GM18861 (cell line): ENCODE measurements around the gene LRFN4.

Source experiments
- ATAC-seq: cut with Tn5 transposase; IDR thresholded peaks from one replicate; pipeline ENCODE4 v1.9.1; 2021; ENCODE audit not compliant: unreplicated experiment

LRFN4 gene

GRCh38 chr11:66845143-66845875 lies 11.6 kb upstream of the LRFN4 start:
- ATAC-seq, result no peak

DNA sequence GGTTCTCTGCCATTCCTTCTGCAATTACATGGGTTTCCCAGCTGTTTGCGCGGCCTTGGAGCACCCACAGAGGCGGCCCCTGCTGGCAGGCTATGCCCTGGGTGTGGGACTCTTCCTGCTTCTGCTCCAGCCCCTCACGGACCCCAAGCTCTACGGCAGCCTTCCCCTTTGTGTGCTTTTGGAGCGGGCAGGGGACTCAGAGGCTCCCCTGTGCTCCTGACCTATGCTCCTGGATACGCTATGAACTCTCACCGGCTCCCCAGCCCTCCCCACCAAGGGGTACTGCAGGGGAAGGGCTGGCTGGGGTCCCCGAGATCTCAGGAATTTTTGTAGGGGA lies 11.0 kb upstream of the LRFN4 start:
- no peak for ATAC-seq

GRCh38 chr11:66846671-66847091 lies 10.2 kb upstream of the LRFN4 start:
- no peak for ATAC-seq

- ATAC-seq, result no peak
These were observed 9.2 kb upstream of the LRFN4 start for GRCh38 chr11:66847461-66848232.

DNA sequence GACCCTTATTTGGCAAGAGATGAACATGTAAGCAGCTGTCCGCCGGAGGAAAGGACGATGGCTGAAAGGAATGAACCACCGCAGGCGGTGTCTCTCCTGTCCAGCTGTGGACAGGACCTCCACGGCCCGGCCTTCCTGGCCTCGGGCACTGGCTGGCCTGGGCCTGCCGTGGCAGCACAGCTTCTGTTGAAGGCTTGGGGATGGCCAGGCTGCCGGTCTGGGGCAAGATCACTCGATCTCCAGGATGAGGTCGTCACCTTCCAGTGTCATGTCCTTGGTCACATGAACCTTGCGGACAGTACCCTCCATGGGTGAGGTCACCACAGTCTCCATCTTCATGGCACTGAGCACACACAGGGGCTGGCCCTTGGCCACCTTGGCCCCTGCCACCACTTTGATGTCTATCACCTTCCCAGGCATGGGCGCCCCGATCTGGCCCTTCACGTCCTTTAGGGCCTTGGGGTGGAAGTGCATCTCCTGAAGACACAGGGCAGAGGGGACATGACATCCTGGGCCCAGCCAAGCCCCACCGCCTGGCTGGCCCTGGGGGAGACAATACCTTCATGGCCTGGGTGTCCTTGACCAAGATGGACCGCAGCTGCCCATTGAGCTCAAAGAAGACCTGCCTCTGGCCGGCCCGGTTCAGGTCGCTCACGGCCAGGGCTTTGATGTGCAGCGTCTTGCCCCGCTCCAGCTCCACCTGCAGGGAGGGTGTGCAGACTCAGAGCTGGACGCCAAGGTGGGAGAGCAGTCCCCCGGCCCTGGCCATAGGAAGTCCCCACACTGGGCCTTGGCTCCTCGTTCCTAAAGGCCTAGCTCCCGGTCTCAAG lies 8.0 kb upstream of the LRFN4 start:
- no peak for ATAC-seq

- ATAC-seq, result no peak
These were observed 7.2 kb upstream of the LRFN4 start for GRCh38 chr11:66849501-66850234.

DNA sequence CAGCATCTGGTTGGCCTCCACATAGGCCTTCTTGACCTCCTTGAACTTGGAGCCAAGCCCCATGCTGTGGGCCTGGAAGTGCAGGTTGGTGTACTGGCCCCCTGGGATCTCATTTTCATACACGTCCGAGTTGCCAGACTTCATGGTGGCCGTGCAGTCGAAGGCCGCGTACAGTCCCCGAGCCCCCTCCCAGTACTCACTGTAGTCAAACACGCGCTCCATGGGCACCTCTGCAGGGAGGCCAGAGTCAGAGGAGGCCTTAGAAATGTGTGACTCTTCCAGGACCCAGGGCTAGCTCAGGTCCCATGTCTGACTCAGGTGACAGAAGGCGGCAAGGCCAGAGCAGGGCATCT lies 6.7 kb upstream of the LRFN4 start:
- no peak for ATAC-seq

DNA sequence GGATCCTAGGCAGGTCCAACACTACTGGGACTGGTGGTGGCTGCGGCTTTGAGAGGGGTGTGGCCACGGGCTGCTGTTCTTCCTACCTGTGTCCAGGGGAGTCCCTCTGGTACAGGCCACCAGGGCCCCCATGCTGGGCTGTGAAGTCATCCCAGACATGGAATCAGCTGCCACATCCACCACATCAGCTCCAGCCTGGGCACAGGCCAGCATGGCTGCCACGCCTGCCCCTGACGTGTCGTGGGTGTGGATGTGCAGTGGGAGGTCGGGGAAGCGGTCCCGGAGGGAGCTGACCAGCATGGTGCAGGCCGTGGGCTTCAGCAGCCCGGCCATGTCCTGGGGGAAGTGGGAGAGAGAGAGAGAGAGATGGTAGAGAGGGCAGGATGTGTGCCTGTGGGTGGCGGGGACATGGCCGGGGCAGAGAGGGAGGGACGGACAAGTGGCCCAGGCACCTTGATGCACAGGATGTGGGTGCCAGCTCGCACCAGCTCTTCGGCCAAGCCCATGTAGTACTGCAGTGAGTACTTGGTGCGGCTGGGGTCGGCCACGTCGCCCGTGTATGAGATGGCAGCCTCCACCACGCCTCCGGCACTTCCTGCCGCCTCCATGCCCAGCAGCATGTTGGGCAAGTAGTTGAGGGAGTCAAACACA lies 6.2 kb upstream of the LRFN4 start:
- ATAC-seq, result no peak

- no peak for ATAC-seq
These were observed 5.6 kb upstream of the LRFN4 start for GRCh38 chr11:66851239-66851596.

DNA sequence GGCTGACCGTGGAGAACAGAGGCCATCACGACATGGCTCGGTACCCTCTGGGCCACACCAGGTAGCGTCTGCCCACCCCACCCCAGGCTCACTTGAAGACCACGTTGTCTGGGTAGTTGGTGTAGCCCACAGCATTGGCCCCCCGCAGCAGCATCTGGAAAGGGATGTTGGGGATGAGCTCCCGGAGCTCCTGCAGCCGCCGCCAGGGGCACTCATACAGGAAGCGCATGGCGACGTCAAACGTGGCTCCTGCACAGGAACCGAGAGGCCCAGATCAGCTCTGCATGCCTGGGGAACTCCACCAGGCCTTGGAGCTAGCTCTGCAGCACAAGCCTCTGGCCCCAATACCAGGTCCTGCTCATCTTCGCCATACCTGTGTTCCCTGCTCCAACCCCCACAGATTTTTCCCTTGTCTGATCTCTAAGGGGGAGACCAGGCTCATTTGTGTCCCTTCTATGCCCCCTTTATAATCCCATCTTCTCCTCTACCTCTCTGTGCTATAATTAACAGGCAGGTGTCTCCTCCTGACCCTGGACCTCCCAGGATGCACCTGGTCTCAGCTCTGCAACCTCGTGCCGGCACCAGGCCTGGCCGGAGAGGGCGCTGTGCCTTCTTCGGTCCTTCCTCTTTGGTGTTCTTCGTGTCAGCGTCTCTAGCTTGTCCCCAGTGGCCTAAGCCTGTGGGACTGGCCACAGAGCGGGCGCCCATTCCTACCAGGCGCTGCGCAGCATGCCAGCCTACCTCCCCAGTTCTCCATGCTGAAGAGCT lies 5.0 kb upstream of the LRFN4 start:
- no peak for ATAC-seq

GRCh38 chr11:66852466-66853241 lies 4.2 kb upstream of the LRFN4 start:
- no peak for ATAC-seq

DNA sequence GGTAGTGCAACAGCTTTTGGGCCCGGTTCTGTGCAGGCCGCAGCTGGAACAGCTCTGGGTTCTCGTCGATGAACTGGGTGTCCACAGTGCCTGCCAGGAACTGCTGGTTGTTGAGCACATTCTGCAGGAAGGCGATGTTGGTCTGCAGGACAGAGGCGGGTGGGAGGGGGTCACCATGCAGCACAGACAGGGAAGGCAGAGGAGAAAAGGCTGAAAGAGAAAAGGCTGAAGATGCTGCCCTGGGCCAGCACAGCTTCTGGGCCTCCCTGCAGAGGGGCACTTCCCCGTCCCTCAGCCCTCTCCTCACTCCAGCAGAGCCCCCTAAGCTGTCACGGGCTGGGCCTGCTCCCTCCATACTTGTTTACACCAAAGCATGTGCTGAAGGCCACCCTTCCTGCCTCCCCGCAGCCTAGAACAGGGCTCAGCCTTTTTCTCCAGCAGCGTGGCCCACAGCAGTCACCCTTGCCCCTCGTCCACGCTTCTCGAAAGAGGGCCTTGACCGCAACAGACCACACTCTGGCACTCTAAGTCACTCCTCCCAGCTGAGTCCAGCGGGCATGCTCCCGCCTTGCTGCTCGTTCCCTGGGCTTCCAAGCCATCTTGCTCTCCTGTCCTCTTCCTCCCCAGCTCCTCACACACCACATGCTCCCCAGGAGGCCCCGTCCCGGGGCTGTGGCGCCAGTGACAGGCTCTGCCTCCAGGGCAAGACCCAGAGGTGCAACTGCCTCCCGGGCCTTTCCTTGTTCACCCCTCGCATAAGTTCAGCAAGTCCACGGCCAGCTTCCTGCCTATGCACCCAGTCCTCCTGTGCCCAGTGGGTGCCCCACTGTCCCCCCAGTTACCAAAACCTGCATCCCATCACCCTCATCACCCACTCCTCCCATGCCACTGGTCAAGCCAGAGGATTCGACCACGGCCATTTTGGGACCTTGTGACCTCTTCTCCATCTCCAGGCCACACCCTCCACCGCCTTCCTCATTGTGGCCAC lies 3.3 kb upstream of the LRFN4 start:
- ATAC-seq, result no peak

- no peak for ATAC-seq
These were observed 2.6 kb upstream of the LRFN4 start for GRCh38 chr11:66854231-66854661.

DNA sequence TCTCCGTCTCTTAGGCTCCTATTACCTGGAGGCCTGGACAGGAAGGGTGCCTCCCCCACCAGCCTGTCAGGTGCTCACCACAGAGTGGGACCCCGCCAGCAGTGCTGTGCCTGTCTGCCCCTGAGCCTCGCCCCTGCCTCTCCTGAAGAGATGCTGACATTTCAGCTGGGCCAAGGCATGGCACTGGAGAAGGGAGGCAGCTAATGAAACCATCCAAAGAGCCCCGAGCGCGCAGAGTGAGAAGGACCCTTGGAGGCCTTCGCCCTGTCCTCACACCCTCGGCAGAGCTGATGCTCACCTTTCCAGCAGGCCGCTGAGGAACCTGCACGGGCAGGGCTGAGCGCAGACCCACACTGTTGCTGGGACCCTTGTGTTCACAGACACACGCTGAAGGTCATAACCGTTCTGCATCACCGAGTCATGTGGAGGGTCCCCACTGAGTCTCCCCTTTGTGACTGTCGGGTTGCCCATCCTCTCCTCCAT lies 2.1 kb upstream of the LRFN4 start:
- ATAC-seq, result no peak

DNA sequence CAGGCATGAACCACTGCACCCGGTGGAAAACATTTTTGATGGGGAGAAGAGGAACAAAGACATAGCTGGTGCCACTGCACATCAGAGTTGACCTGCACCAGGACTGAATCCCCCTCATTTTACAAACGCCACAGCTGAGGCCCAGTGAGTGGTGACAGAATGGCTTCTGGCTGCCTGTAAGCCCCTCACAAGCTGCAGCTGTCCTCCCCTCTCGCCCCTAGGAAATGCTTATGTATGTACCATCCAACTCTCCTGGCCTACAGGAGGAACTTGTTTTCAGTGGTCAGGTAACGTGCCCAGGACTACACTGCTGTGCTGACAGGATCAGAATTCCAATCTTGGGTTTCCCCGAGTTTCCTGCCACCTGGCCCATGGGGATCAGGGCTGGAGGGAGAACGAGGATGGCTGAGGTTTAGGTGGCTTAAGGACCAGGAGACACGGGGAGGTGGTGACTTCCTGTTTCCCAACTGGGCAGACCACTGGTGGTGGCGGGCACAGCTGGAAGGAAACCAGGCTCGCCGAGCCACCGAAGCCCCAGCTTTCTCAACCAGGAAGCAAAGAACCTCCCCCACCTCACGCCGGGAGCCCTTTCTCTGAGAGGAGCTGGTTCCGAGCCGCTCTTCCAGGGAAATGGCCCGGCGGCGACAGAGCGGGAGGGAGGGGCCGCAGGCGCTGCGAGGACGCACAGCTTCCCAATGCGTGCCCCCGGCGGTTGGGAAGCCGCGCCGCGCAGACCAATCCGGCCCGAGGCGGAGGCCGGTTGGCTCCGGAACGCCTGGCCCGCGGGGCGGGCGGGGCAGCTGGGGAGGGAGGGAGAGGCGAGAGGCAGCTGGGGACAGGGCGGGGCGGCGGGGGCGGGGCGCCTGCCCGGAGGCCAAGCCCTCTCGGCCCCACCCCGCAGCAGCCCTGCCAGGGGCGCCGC lies 1.0 kb upstream of the LRFN4 start:
- ATAC-seq, result no peak

- no peak for ATAC-seq
These were observed 516 bp downstream of the LRFN4 start for GRCh38 chr11:66857234-66857926.

DNA sequence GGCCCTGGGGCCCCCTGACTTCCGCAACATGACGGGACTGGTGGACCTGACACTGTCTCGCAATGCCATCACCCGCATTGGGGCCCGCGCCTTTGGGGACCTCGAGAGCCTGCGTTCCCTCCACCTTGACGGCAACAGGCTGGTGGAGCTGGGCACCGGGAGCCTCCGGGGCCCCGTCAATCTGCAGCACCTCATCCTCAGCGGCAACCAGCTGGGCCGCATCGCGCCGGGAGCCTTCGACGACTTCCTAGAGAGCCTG lies 992 bp downstream of the LRFN4 start:
- no peak for ATAC-seq
